GM12878 (cell line): ENCODE data around the gene CTRB1. TPM values are rescaled to one million over a fixed set of nuclear protein-coding genes. Genes with fewer than 3 reads are reported as not detected.

ENCODE experiments used
- ATAC-seq: fragments of 200-7000 bp; cut with Tn5 transposase; 3 replicates; pipeline ENCODE4 v1.9.1; 2020; ENCODE audit warnings: mild to moderate bottlenecking, moderate library complexity
- BruUV-seq: library from RNA; stranded (reverse); fragments of 400-500 nt; replicated peaks from 2 replicates; lab custom pipeline; 2021; lab: Mats Ljungman, UMichigan
- CTCF ChIA-PET: fragments of 300-600 bp; sonication (Branson Sonifier 250); formaldehyde crosslinking; extraction: SDS; loops from one replicate; lab custom pipeline; 2021; ENCODE audit warnings: inconsistent platforms; lab: Yijun Ruan, JAX
- POLR2A ChIA-PET: fragments of 350-600 bp; formaldehyde crosslinking; extraction: SDS; loops from one replicate; lab custom pipeline; 2021; ENCODE audit warnings: inconsistent platforms; lab: Charles Lee
- RAD21 ChIA-PET: fragments of 300-600 bp; sonication (Branson Sonifier 250); formaldehyde crosslinking; loops from one replicate; lab custom pipeline; 2023; ENCODE audit warnings: antibody characterized with exemption; ENCODE audit not compliant: unreplicated experiment; lab: Charles Lee
- SMC1A ChIA-PET: fragments of 300-600 bp; sonication (Branson Sonifier 250); formaldehyde crosslinking; loops from one replicate; lab custom pipeline; 2023; ENCODE audit not compliant: unreplicated experiment, uncharacterized antibody; lab: Charles Lee
- DNase-seq: peaks from one replicate; pipeline ENCODE4 v3.0.0-alpha.2; 2011; ENCODE audit warnings: low read depth, low spot score
- FAIRE-seq: peaks from 3 replicates; lab custom pipeline; 2011; peaks lifted over from hg19 to GRCh38; lab: Jason Lieb, UNC
- H2AFZ ChIP-seq: 2 replicates; pipeline ENCODE4 v1.6.0; 2011; ENCODE audit warnings: low read depth, low read length, control low read depth; ENCODE audit not compliant: control insufficient read depth
- H3K27ac ChIP-seq: 2 replicates; pipeline ENCODE4 v1.5.1; 2011; ENCODE audit warnings: control low read depth; ENCODE audit not compliant: control insufficient read depth, insufficient read depth
- H3K27me3 ChIP-seq, 2 experiments: replicated peaks in 1 of 2; 2 replicates each; pipeline versions ENCODE4 v1.6.0 to v1.6.1; 2011; ENCODE audit warnings: low read length in 1 of 2; ENCODE audit not compliant: control insufficient read depth in 2 of 2, insufficient read depth in 2 of 2
- H3K36me3 ChIP-seq, 2 experiments: 2 replicates each; pipeline ENCODE4 v1.5.1; 2011; ENCODE audit warnings: low read length in 1 of 2; ENCODE audit not compliant: control insufficient read depth in 2 of 2, insufficient read depth in 2 of 2
- H3K4me1 ChIP-seq: 2 replicates; pipeline ENCODE4 v1.6.1; 2011; ENCODE audit warnings: mild to moderate bottlenecking, low read length, moderate library complexity, mixed read lengths; ENCODE audit not compliant: control insufficient read depth, insufficient read depth
- H3K4me2 ChIP-seq: 2 replicates; pipeline ENCODE4 v1.6.0; 2011; ENCODE audit warnings: control low read depth; ENCODE audit not compliant: control insufficient read depth, insufficient read depth
- H3K4me3 ChIP-seq: fragments of 200-600 bp; sonication (generic); 2 replicates; pipeline ENCODE4 v1.5.1; 2016
- H3K79me2 ChIP-seq: 2 replicates; pipeline ENCODE4 v1.6.0; 2011; ENCODE audit warnings: low read length; ENCODE audit not compliant: control insufficient read depth, insufficient read depth
- H3K9ac ChIP-seq: 2 replicates; pipeline ENCODE4 v1.8.0; 2011; ENCODE audit warnings: low read length, control low read depth, mixed read lengths; ENCODE audit not compliant: control insufficient read depth, insufficient read depth
- H3K9me3 ChIP-seq: replicated peaks from 3 replicates; pipeline ENCODE4 v1.5.1; 2011; ENCODE audit warnings: mild to moderate bottlenecking, low read length; ENCODE audit not compliant: control insufficient read depth, insufficient read depth
- H4K20me1 ChIP-seq: 2 replicates; pipeline ENCODE4 v1.6.0; 2011; ENCODE audit not compliant: control insufficient read depth, insufficient read depth
- CBX5 ChIP-seq: sonication (generic); IDR thresholded peaks from 2 replicates; pipeline ENCODE4 v1.6.1; 2016; ENCODE audit warnings: low read depth, moderate library complexity, mild to moderate bottlenecking, inconsistent platforms
- FOXM1 ChIP-seq: IDR thresholded peaks from 2 replicates; pipeline ENCODE4 v1.6.1; 2012; ENCODE audit warnings: low read depth, mild to moderate bottlenecking, inconsistent platforms, low read length, moderate library complexity
- HCFC1 ChIP-seq: fragments of 150-350 bp; IDR thresholded peaks from 2 replicates; pipeline ENCODE4 v1.6.1; 2014; ENCODE audit warnings: low read length
- IKZF1 ChIP-seq: fragments of 450-650 bp; conservative IDR thresholded peaks from 2 replicates; pipeline ENCODE4 v1.6.1; 2017; ENCODE audit warnings: antibody characterized with exemption, mild to moderate bottlenecking
- MTA2 ChIP-seq: fragments of 450-650 bp; IDR thresholded peaks from 2 replicates; pipeline ENCODE4 v1.6.1; 2016; ENCODE audit warnings: low read depth, mild to moderate bottlenecking, moderate library complexity
- POLR2AphosphoS2 ChIP-seq: IDR thresholded peaks from 2 replicates; pipeline ENCODE4 v1.6.1; 2011; ENCODE audit warnings: low read depth, mild to moderate bottlenecking, low read length, improper control_type of control experiment, moderate library complexity
- WGBS: methylation state at CpG from one replicate; pipeline ENCODE4 v1.1.6; 2016; ENCODE audit warnings: low lambda C conversion rate; ENCODE audit not compliant: insufficient replicate concordance, insufficient coverage; ENCODE audit errors: missing lambda C conversion rate; 5-methylcytosine and 5-hydroxymethylcytosine counted together
- in situ Hi-C: fragments of 300-500 bp; cut with MboI; formaldehyde crosslinking; loops from 9 replicates; pipeline ENCODE4 v1.14.3; 2018; ENCODE audit warnings: mixed read lengths
- intact Hi-C: fragments of 100-400 bp; cut with micrococcal nuclease; formaldehyde crosslinking; loops from one replicate; pipeline ENCODE4 v1.14.2; 2022; ENCODE audit not compliant: unreplicated experiment
- polyA plus RNA-seq, 11 experiments: library from polyadenylated mRNA; depleted of rRNA in 4 of 11; unstranded in 6 of 11; stranded (reverse) in 5 of 11; fragments of >200 nt; fragmentation: Nextera tagmentation in 4 of 11; fragmentation: Illumina TruSeq in 1 of 11; extraction: Ambion mirVana in 4 of 11; extraction: Trizol in 1 of 11; gene quantifications; 1 replicate in 1 of 11; 2 replicates in 10 of 11; pipeline versions ENCODE4 v1.2.1 to v1.2.3, GENCODE V29; 2011 to 2016; ENCODE audit warnings: inconsistent platforms in 2 of 11, missing spikeins in 2 of 11, low read depth in 1 of 11
- total RNA-seq, 4 experiments: library from RNA; depleted of rRNA in 3 of 4; stranded (reverse); fragments of >200 nt in 3 of 4; fragmentation: Illumina TruSeq in 1 of 4; extraction: Trizol in 1 of 4; gene quantifications; 2 replicates each; pipeline versions ENCODE4 v1.2.1 to v1.2.3, GENCODE V29; 2013 to 2021
- TF ChIP-seq, protein P1 (sequence below): fragments of 450-650 bp; conservative IDR thresholded peaks from 2 replicates; pipeline ENCODE4 v1.6.1; 2017; ENCODE audit warnings: mild to moderate bottlenecking, moderate library complexity

CTRB1 gene
- total and polyA plus RNA-seq, 10 of the 15 experiments (the other 5 are each of a cell fraction or from before 2014, with no cell fraction given): 0.28 to 4.4 TPM; not detected in 8

DNA sequence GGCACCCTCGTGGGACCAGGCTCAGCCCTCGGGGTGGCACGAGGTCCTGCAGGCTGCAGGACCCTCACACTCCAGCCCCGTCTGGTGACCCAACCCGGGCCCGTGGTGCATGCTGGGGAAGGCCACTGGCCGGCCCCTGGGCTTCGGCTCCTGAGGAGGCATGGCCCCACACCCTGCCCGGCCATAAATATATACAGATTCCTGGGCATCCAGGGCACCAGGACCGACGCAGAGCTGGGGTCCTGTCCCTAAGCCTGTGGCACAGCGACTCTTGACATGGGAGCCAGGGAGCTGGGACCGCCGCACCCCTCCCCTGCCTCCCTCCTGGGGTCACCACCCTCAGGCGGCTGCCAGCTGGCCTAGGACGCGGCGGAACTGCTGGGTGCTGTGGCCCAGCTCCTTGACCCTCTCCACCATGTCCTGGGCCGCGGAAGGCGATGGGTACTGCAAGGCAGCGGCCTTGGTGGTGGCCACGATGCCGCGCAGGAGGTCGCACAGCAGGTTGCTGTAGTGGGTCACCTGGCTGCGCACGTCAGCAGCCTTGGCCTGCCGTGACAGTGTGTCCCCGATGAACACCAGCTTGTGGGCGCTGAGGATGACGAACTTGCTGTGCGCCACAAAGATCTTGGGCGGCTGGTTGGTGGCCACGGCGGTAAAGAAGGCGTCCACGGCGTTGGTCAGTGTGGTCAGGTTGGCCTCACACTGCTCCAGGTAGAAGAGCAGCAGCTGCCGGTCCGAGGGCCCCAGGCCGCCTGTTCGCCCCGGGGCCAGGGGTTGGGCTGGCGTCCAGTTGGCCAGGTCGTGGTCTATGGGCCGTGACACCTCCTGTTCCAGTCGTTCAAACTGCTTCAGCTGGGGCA lies 10.6 kb downstream of the CTRB1 start:
- in situ Hi-C loops: loop anchor here (5.0 kb wide), 1 partner anchor 158 kb away; no protein-coding TSS in a partner anchor
- CTCF ChIA-PET: interaction anchor here (8.7 to 10.6 kb wide), 2 partner anchors 31 to 153 kb away, joined by 79 to 243 read pairs; no protein-coding TSS in a partner anchor
- DNase-seq (no peak), ATAC-seq (no peak), FAIRE-seq (no peak)
- RAD21 ChIA-PET: no interaction called here
- Histone ChIP-seq H3K4me2 (no peak overlapping the region), H3K9me3 (no peaks in the 10 kb centered on the region), H3K36me3 (no peaks in the 10 kb centered on the region), H3K4me1 (no peaks in the 10 kb centered on the region), H3K4me3 (no peak overlapping the region), H3K27me3 (no peaks in the 10 kb centered on the region), H3K9ac (no peak overlapping the region), H3K27ac (no peak overlapping the region), H2AFZ (no peak overlapping the region), H4K20me1 (no peaks in the 10 kb centered on the region), H3K79me2 (no peaks in the 10 kb centered on the region)
- intact Hi-C loops: loop anchor here (5.0 to 10.0 kb wide), 4 partner anchors 32 to 535 kb away; no protein-coding TSS in a partner anchor
- POLR2A ChIA-PET: no interaction called here
- WGBS: 85% methylated on average over 48 of the region's 48 CpGs
- SMC1A ChIA-PET: no interaction called here
- TF ChIP-seq, protein P1, sequence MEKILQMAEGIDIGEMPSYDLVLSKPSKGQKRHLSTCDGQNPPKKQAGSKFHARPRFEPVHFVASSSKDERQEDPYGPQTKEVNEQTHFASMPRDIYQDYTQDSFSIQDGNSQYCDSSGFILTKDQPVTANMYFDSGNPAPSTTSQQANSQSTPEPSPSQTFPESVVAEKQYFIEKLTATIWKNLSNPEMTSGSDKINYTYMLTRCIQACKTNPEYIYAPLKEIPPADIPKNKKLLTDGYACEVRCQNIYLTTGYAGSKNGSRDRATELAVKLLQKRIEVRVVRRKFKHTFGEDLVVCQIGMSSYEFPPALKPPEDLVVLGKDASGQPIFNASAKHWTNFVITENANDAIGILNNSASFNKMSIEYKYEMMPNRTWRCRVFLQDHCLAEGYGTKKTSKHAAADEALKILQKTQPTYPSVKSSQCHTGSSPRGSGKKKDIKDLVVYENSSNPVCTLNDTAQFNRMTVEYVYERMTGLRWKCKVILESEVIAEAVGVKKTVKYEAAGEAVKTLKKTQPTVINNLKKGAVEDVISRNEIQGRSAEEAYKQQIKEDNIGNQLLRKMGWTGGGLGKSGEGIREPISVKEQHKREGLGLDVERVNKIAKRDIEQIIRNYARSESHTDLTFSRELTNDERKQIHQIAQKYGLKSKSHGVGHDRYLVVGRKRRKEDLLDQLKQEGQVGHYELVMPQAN: no peak
- no peak for TF ChIP-seq HCFC1
- TF ChIP-seq MTA2: no peak
- no peak for TF ChIP-seq FOXM1
- TF ChIP-seq IKZF1: no peak
- no peak for TF ChIP-seq CBX5
- TF ChIP-seq POLR2AphosphoS2: no peak
- BruUV-seq: no TSS peak
